Measurements from ENCODE around the gene NOC2L.

The NOC2L gene

DNA sequence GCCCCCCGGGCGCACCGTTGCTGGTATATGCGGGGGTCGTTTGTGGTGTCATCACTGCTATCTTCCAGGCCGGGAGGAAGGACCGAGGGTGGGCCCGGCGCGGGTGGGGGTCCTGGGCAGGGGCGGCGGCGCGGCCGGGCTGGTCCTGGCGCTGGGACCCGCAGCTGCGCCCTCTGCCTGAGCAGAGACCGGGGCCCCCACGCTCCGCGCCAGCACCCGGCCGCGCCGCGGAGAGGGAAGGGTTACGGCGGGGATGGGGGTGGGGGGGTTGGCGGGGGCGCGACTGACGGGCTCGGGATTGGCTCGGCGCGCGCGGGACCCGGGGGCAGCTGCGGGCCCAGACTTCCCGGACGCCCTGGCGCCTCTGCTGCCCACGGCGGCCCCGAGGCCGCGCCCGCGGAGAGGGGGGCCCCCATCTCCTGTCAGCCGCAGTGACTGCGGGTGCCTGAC is 49.2 kb downstream of the NOC2L start:
- no peak overlapping the region for H3K4me3 ChIP-seq (replicated peaks; ENCODE audit: insufficient read depth, low read length)
- DNase-seq (ENCODE audit: low read depth in 1 of 2, low spot score in 1 of 2), result no peak
- H3K27ac ChIP-seq (replicated peaks), result no peak overlapping the region
- no peaks in the 10 kb centered on the region for H3K27me3 ChIP-seq (ENCODE audit: insufficient read depth, poor library complexity, severe bottlenecking)
- TF ChIP-seq, protein P1, sequence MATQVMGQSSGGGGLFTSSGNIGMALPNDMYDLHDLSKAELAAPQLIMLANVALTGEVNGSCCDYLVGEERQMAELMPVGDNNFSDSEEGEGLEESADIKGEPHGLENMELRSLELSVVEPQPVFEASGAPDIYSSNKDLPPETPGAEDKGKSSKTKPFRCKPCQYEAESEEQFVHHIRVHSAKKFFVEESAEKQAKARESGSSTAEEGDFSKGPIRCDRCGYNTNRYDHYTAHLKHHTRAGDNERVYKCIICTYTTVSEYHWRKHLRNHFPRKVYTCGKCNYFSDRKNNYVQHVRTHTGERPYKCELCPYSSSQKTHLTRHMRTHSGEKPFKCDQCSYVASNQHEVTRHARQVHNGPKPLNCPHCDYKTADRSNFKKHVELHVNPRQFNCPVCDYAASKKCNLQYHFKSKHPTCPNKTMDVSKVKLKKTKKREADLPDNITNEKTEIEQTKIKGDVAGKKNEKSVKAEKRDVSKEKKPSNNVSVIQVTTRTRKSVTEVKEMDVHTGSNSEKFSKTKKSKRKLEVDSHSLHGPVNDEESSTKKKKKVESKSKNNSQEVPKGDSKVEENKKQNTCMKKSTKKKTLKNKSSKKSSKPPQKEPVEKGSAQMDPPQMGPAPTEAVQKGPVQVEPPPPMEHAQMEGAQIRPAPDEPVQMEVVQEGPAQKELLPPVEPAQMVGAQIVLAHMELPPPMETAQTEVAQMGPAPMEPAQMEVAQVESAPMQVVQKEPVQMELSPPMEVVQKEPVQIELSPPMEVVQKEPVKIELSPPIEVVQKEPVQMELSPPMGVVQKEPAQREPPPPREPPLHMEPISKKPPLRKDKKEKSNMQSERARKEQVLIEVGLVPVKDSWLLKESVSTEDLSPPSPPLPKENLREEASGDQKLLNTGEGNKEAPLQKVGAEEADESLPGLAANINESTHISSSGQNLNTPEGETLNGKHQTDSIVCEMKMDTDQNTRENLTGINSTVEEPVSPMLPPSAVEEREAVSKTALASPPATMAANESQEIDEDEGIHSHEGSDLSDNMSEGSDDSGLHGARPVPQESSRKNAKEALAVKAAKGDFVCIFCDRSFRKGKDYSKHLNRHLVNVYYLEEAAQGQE (IDR thresholded peaks at IDR 0.05; ENCODE audit: insufficient replicate concordance, low read depth), result no peak
- TF ChIP-seq, protein P2, sequence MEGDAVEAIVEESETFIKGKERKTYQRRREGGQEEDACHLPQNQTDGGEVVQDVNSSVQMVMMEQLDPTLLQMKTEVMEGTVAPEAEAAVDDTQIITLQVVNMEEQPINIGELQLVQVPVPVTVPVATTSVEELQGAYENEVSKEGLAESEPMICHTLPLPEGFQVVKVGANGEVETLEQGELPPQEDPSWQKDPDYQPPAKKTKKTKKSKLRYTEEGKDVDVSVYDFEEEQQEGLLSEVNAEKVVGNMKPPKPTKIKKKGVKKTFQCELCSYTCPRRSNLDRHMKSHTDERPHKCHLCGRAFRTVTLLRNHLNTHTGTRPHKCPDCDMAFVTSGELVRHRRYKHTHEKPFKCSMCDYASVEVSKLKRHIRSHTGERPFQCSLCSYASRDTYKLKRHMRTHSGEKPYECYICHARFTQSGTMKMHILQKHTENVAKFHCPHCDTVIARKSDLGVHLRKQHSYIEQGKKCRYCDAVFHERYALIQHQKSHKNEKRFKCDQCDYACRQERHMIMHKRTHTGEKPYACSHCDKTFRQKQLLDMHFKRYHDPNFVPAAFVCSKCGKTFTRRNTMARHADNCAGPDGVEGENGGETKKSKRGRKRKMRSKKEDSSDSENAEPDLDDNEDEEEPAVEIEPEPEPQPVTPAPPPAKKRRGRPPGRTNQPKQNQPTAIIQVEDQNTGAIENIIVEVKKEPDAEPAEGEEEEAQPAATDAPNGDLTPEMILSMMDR (IDR thresholded peaks at IDR 0.05; ENCODE audit: insufficient read depth, low read length), result no peak
- TF ChIP-seq SPI1 (IDR thresholded peaks at IDR 0.05; ENCODE audit: borderline replicate concordance, low read depth) (no peak), POLR2AphosphoS5 (IDR thresholded peaks at IDR 0.05; ENCODE audit: low read depth) (no peak), GABPA (IDR thresholded peaks at IDR 0.05; ENCODE audit: low read depth) (no peak)

DNA sequence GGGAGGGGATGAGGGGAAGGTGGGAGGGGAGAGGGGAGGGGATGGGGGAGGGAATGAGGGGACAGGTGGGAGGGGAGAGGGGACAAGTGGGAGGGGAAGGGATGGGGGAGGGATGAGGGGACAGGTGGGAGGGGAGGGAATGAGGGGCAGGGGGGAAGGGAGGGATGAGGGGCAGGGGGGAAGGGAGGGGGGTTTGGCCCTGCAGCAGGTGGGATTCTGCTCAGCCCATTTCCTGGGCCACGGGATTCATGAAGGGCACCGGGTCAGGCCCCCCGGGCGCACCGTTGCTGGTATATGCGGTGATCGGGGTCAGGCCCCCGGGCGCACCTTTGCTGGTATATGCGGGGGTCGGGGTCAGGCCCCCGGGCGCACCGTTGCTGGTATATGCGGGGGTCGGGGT is 50.4 kb downstream of the NOC2L start:
- no peak for DNase-seq (ENCODE audit: low read depth in 1 of 2, low spot score in 1 of 2)
- no peak overlapping the region for H3K4me3 ChIP-seq (replicated peaks; ENCODE audit: insufficient read depth, low read length)
- no peaks in the 10 kb centered on the region for H3K27me3 ChIP-seq (ENCODE audit: insufficient read depth, poor library complexity, severe bottlenecking)
- TF ChIP-seq POLR2AphosphoS5 (IDR thresholded peaks at IDR 0.05; ENCODE audit: low read depth), result no peak
- TF ChIP-seq, protein P1 (IDR thresholded peaks at IDR 0.05; ENCODE audit: insufficient replicate concordance, low read depth), result no peak
- no peak for TF ChIP-seq GABPA (IDR thresholded peaks at IDR 0.05; ENCODE audit: low read depth)
- no peak for TF ChIP-seq SPI1 (IDR thresholded peaks at IDR 0.05; ENCODE audit: borderline replicate concordance, low read depth)
- no peak overlapping the region for H3K27ac ChIP-seq (replicated peaks)

DNA sequence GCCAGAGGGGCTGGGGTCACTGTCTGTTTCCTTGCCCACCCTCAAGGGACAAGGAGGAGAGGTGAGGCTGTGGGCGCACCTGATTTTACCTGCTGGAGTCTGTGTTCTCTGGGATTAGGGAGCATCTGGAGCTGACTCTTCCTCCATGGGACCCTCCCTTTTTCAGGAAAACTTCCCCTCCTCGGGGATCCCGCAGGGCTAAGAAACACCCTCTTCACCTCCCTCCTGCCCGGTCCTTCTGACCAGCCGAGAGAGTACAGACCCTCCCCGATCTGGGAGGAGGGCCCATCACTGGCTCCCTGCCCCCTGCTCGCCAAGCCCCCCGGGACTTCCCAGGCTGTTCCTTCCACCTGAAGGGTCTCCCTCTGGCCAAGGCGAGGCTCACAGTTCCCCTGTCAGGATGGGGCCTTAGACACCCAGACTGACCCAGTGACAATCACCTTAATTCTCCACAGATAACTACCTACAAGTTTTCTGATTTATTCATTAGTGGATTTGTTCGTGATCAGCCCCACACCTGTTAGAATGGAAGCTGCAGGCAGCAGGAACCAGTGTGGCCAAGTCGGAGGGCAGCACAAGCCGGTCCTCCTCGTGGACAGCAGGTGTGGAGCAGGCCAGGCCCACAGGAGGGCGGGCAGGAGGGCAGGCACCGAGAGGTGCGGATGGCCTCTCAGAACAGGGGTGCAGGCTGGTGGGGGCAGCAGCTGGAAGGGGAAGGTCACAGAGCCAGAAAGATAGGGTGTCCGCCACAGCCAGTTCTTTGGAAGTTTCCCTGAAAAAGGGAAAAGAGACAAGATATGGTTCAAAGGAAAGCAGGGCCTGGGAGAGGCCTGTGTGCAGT is 51.2 kb downstream of the NOC2L start:
- no peak for TF ChIP-seq GABPA (IDR thresholded peaks at IDR 0.05; ENCODE audit: low read depth)
- TF ChIP-seq, protein P2 (IDR thresholded peaks at IDR 0.05; ENCODE audit: insufficient read depth, low read length), result no peak
- TF ChIP-seq, protein P1 (IDR thresholded peaks at IDR 0.05; ENCODE audit: insufficient replicate concordance, low read depth), result no peak
- TF ChIP-seq POLR2AphosphoS5 (IDR thresholded peaks at IDR 0.05; ENCODE audit: low read depth), result no peak
- TF ChIP-seq SPI1 (IDR thresholded peaks at IDR 0.05; ENCODE audit: borderline replicate concordance, low read depth), result no peak
- H3K27me3 ChIP-seq (ENCODE audit: insufficient read depth, poor library complexity, severe bottlenecking), result no peaks in the 10 kb centered on the region
- no peak for DNase-seq (ENCODE audit: low read depth in 1 of 2, low spot score in 1 of 2)
- no peak overlapping the region for H3K4me3 ChIP-seq (replicated peaks; ENCODE audit: insufficient read depth, low read length)
- H3K27ac ChIP-seq (replicated peaks), result no peak overlapping the region
